Measurements from ENCODE around the gene NUP153. TPM values are rescaled to one million over a fixed set of nuclear protein-coding genes. Genes with fewer than 3 reads are reported as not detected.

NUP153 gene
- total RNA-seq, 4 donors from 2014 or later: 35.5 to 42.2 (median 40.5) TPM

GRCh38 chr6:17728551-17729222 is 22.0 kb upstream of the NUP153 start:
- intact Hi-C loops (cut with DNase I; ENCODE audit: low total_unique reads): no loop called here
- DNase-seq (ENCODE audit: low spot score in 2 of 2): no peak
- no peak overlapping the region for H3K4me3 ChIP-seq (ENCODE audit: low read depth, poor library complexity, severe bottlenecking)
- TF ChIP-seq POLR2A (IDR thresholded peaks at IDR 0.05): no peak
- no peak for TF ChIP-seq CTCF (IDR thresholded peaks at IDR 0.05)
- 98% methylated on average over 19 to 46 of the region's 49 CpGs for WGBS, 2 donors

- WGBS, 2 donors: 36 to 39% methylated on average over 6 of the region's 6 CpGs
- no peak for DNase-seq (ENCODE audit: low spot score in 2 of 2)
- no peak overlapping the region for H3K4me3 ChIP-seq (ENCODE audit: low read depth, poor library complexity, severe bottlenecking)
- no peak for TF ChIP-seq POLR2A (IDR thresholded peaks at IDR 0.05)
- TF ChIP-seq CTCF (IDR thresholded peaks at IDR 0.05): no peak
- intact Hi-C loops (cut with DNase I; ENCODE audit: low total_unique reads): no loop called here
Measured at GRCh38 chr6:17725083-17725482, 18.4 kb upstream of the NUP153 start.

GRCh38 chr6:17724341-17724740 is 17.6 kb upstream of the NUP153 start:
- 88 to 92% methylated on average over 3 of the region's 3 CpGs for WGBS, 2 donors
- no peak for TF ChIP-seq CTCF (IDR thresholded peaks at IDR 0.05)
- no peak for TF ChIP-seq POLR2A (IDR thresholded peaks at IDR 0.05)
- no peak overlapping the region for H3K4me3 ChIP-seq (ENCODE audit: low read depth, poor library complexity, severe bottlenecking)
- DNase-seq (ENCODE audit: low spot score in 2 of 2): no peak
- intact Hi-C loops (cut with DNase I; ENCODE audit: low total_unique reads): no loop called here

GRCh38 chr6:17721671-17722070 is 14.9 kb upstream of the NUP153 start:
- 59 to 64% methylated on average over 3 of the region's 3 CpGs for WGBS, 2 donors

GRCh38 chr6:17719323-17720041 is 12.8 kb upstream of the NUP153 start:
- no peak overlapping the region for H3K4me3 ChIP-seq (ENCODE audit: low read depth, poor library complexity, severe bottlenecking)
- 37 to 54% methylated on average over 3 of the region's 3 CpGs for WGBS, 2 donors
- no peak for DNase-seq (ENCODE audit: low spot score in 2 of 2)
- TF ChIP-seq POLR2A (IDR thresholded peaks at IDR 0.05) (no peak), CTCF (IDR thresholded peaks at IDR 0.05) (no peak)
- intact Hi-C loops (cut with DNase I; ENCODE audit: low total_unique reads): no loop called here

More at GRCh38 chr6:17721671-17722070, 14.9 kb upstream of the NUP153 start:
- intact Hi-C loops (cut with DNase I; ENCODE audit: low total_unique reads): no loop called here
- TF ChIP-seq CTCF (IDR thresholded peaks at IDR 0.05): no peak
- H3K4me3 ChIP-seq (ENCODE audit: low read depth, poor library complexity, severe bottlenecking): no peak overlapping the region
- DNase-seq (ENCODE audit: low spot score in 2 of 2): no peak

Measured in lower leg skin (tissue), 4 donors.